GM23338 (cell line): ENCODE data around the gene TOLLIP. TPM values are rescaled to one million over a fixed set of nuclear protein-coding genes. Genes with fewer than 3 reads are reported as not detected.

Experiments
- ATAC-seq: fragments of 200-7000 bp; cut with Tn5 transposase; 3 replicates; pipeline ENCODE4 v1.9.1; 2020
- DNase-seq: peaks from one replicate; pipeline ENCODE4 v3.0.0-alpha.2; 2015; ENCODE audit warnings: low spot score
- H2AFZ ChIP-seq: fragments of 200-600 bp; sonication (generic); 2 replicates; pipeline ENCODE4 v1.8.0; 2016; ENCODE audit warnings: antibody characterized with exemption, mild to moderate bottlenecking, moderate library complexity
- H3F3A ChIP-seq: fragments of 200-600 bp; sonication (generic); replicated peaks from 2 replicates; pipeline ENCODE4 v1.8.0; 2017; ENCODE audit warnings: antibody characterized with exemption, mixed run types, low read depth
- H3K27ac ChIP-seq: fragments of 200-600 bp; sonication (generic); 2 replicates; pipeline ENCODE4 v1.6.1; 2016; ENCODE audit warnings: low read depth
- H3K27me3 ChIP-seq: fragments of 200-600 bp; sonication (generic); 2 replicates; pipeline ENCODE4 v1.8.0; 2016; ENCODE audit warnings: mild to moderate bottlenecking, mixed run types, moderate library complexity; ENCODE audit not compliant: insufficient read depth
- H3K36me3 ChIP-seq: fragments of 200-600 bp; sonication (generic); 2 replicates; pipeline ENCODE4 v1.8.0; 2016; ENCODE audit warnings: mild to moderate bottlenecking; ENCODE audit not compliant: insufficient read depth
- H3K4me1 ChIP-seq: fragments of 200-600 bp; sonication (generic); 2 replicates; pipeline ENCODE4 v1.8.0; 2016; ENCODE audit warnings: mild to moderate bottlenecking, moderate library complexity; ENCODE audit not compliant: insufficient read depth
- H3K4me2 ChIP-seq: fragments of 200-600 bp; sonication (generic); 2 replicates; pipeline ENCODE4 v1.7.1; 2017; ENCODE audit warnings: mixed run types
- H3K4me3 ChIP-seq: fragments of 200-600 bp; sonication (generic); 2 replicates; pipeline ENCODE4 v1.6.1; 2016; ENCODE audit warnings: mixed run types
- H3K79me2 ChIP-seq: fragments of 200-600 bp; sonication (generic); replicated peaks from 2 replicates; pipeline ENCODE4 v1.8.0; 2017; ENCODE audit warnings: mild to moderate bottlenecking; ENCODE audit not compliant: insufficient read depth
- H3K9me2 ChIP-seq: fragments of 200-600 bp; sonication (generic); 2 replicates; pipeline ENCODE4 v1.8.0; 2017; ENCODE audit not compliant: insufficient read depth
- H4K20me1 ChIP-seq: fragments of 200-600 bp; sonication (generic); replicated peaks from 2 replicates; pipeline ENCODE4 v1.8.0; 2017; ENCODE audit warnings: mild to moderate bottlenecking; ENCODE audit not compliant: insufficient read depth
- H3K27ac Mint-ChIP-seq: 2 replicates; pipeline ENCODE4 v1.8.0; 2020; ENCODE audit warnings: inconsistent platforms, mild to moderate bottlenecking, moderate library complexity, mixed read lengths
- H3K27me3 Mint-ChIP-seq: 3 replicates; pipeline ENCODE4 v1.8.0; 2022; ENCODE audit warnings: low read depth, mild to moderate bottlenecking, moderate library complexity, mixed read lengths, inconsistent platforms; ENCODE audit not compliant: insufficient read depth, poor library complexity
- H3K36me3 Mint-ChIP-seq: 3 replicates; pipeline ENCODE4 v1.8.0; 2021; ENCODE audit warnings: low read depth, mild to moderate bottlenecking, inconsistent platforms, moderate library complexity, mixed read lengths
- H3K4me1 Mint-ChIP-seq: 3 replicates; pipeline ENCODE4 v1.8.0; 2020; ENCODE audit warnings: mild to moderate bottlenecking, inconsistent platforms, mixed read lengths
- H3K4me3 Mint-ChIP-seq: 3 replicates; pipeline ENCODE4 v1.8.0; 2021; ENCODE audit warnings: moderate library complexity, mild to moderate bottlenecking, inconsistent platforms, mixed read lengths
- H3K9me3 Mint-ChIP-seq: 3 replicates; pipeline ENCODE4 v1.8.0; 2020; ENCODE audit warnings: moderate library complexity, mild to moderate bottlenecking, inconsistent platforms, mixed read lengths
- CREB1 ChIP-seq: fragments of 250-450 bp; sonication (Bioruptor Pico); IDR thresholded peaks from 2 replicates; pipeline ENCODE4 v1.5.0; 2020; ENCODE audit warnings: low read depth, mild to moderate bottlenecking, moderate library complexity
- EZH2phosphoT487 ChIP-seq: fragments of 200-600 bp; sonication (generic); IDR thresholded peaks from one replicate; pipeline ENCODE4 v1.8.1; 2018; ENCODE audit warnings: antibody characterized with exemption; ENCODE audit not compliant: unreplicated experiment
- JUNB ChIP-seq: IDR thresholded peaks from one replicate; pipeline ENCODE4 v1.6.1; 2016; ENCODE audit warnings: antibody characterized with exemption; ENCODE audit not compliant: unreplicated experiment
- NANOG ChIP-seq: IDR thresholded peaks from 2 replicates; pipeline ENCODE4 v1.6.1; 2016; ENCODE audit warnings: antibody characterized with exemption, borderline replicate concordance
- POLR2AphosphoS5 ChIP-seq: IDR thresholded peaks from 2 replicates; pipeline ENCODE4 v1.6.1; 2016; ENCODE audit warnings: antibody characterized with exemption, low read depth
- STAT1 ChIP-seq: IDR thresholded peaks from one replicate; pipeline ENCODE4 v1.6.1; 2016; ENCODE audit warnings: antibody characterized with exemption; ENCODE audit not compliant: unreplicated experiment
- ZNF114 ChIP-seq: fragments of 250-450 bp; sonication (Bioruptor Pico); IDR thresholded peaks from 2 replicates; pipeline ENCODE4 v1.5.0; 2020; ENCODE audit warnings: mild to moderate bottlenecking, moderate library complexity
- ZNF331 ChIP-seq: fragments of 250-450 bp; sonication (Bioruptor Pico); IDR thresholded peaks from 2 replicates; pipeline ENCODE4 v1.5.0; 2020; ENCODE audit warnings: low read depth, mild to moderate bottlenecking, moderate library complexity
- polyA plus RNA-seq: library from polyadenylated mRNA; unstranded; fragments of >200 nt; fragmentation: Nextera tagmentation; extraction: Ambion mirVana; gene quantifications from 2 replicates; pipeline ENCODE4 v1.2.1, GENCODE V29; 2016
- total RNA-seq: library from RNA; depleted of rRNA; stranded (reverse); fragments of >200 nt; shearing (Covaris generic); gene quantifications from 2 replicates; pipeline ENCODE4 v1.2.3, GENCODE V29; 2014
- TF ChIP-seq, protein P1 (sequence below): IDR thresholded peaks from 2 replicates; pipeline ENCODE4 v1.6.1; 2016; ENCODE audit warnings: antibody characterized with exemption
- TF ChIP-seq, protein P2 (sequence below): fragments of 250-450 bp; sonication (Bioruptor Pico); IDR thresholded peaks from 2 replicates; pipeline ENCODE4 v1.5.0; 2020; ENCODE audit warnings: mild to moderate bottlenecking, moderate library complexity

Gene TOLLIP
- total and polyA plus RNA-seq, 2 experiments from 2014 or later = 13.5 to 18.0 TPM

- Histone ChIP-seq H3K4me1 (no peaks in the 10 kb centered on the region), H3K36me3 (no peaks in the 10 kb centered on the region), H3K4me3 (no peak overlapping the region), H2AFZ (no peak overlapping the region), H3K4me2 (no peak overlapping the region), H3K9me2 (no peaks in the 10 kb centered on the region), H4K20me1 (no peaks in the 10 kb centered on the region), H3K27me3 (no peaks in the 10 kb centered on the region), H3K79me2 (no peaks in the 10 kb centered on the region), H3F3A (no peaks in the 10 kb centered on the region), H3K27ac (no peak overlapping the region)
- Mint-ChIP-seq H3K36me3 (peaks cover 8% of the 10 kb centered on the region), H3K27me3 (peaks cover 6% of the 10 kb centered on the region), H3K27ac (no peak overlapping the region), H3K4me1 (no peaks in the 10 kb centered on the region; the same call in 2 of the 3 replicates), H3K4me3 (no peak overlapping the region), H3K9me3 (peaks cover 18% of the 10 kb centered on the region; the same call in 2 of the 3 replicates)
- no peak for TF ChIP-seq POLR2AphosphoS5
- no peak for TF ChIP-seq CREB1 (CRISPR knock-in tag)
- TF ChIP-seq, protein P1, sequence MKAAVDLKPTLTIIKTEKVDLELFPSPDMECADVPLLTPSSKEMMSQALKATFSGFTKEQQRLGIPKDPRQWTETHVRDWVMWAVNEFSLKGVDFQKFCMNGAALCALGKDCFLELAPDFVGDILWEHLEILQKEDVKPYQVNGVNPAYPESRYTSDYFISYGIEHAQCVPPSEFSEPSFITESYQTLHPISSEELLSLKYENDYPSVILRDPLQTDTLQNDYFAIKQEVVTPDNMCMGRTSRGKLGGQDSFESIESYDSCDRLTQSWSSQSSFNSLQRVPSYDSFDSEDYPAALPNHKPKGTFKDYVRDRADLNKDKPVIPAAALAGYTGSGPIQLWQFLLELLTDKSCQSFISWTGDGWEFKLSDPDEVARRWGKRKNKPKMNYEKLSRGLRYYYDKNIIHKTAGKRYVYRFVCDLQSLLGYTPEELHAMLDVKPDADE = no peak
- TF ChIP-seq ZNF114 = no peak
- TF ChIP-seq ZNF331 = no peak
- no peak for TF ChIP-seq NANOG
- TF ChIP-seq EZH2phosphoT487 = no peak
- TF ChIP-seq, protein P2, sequence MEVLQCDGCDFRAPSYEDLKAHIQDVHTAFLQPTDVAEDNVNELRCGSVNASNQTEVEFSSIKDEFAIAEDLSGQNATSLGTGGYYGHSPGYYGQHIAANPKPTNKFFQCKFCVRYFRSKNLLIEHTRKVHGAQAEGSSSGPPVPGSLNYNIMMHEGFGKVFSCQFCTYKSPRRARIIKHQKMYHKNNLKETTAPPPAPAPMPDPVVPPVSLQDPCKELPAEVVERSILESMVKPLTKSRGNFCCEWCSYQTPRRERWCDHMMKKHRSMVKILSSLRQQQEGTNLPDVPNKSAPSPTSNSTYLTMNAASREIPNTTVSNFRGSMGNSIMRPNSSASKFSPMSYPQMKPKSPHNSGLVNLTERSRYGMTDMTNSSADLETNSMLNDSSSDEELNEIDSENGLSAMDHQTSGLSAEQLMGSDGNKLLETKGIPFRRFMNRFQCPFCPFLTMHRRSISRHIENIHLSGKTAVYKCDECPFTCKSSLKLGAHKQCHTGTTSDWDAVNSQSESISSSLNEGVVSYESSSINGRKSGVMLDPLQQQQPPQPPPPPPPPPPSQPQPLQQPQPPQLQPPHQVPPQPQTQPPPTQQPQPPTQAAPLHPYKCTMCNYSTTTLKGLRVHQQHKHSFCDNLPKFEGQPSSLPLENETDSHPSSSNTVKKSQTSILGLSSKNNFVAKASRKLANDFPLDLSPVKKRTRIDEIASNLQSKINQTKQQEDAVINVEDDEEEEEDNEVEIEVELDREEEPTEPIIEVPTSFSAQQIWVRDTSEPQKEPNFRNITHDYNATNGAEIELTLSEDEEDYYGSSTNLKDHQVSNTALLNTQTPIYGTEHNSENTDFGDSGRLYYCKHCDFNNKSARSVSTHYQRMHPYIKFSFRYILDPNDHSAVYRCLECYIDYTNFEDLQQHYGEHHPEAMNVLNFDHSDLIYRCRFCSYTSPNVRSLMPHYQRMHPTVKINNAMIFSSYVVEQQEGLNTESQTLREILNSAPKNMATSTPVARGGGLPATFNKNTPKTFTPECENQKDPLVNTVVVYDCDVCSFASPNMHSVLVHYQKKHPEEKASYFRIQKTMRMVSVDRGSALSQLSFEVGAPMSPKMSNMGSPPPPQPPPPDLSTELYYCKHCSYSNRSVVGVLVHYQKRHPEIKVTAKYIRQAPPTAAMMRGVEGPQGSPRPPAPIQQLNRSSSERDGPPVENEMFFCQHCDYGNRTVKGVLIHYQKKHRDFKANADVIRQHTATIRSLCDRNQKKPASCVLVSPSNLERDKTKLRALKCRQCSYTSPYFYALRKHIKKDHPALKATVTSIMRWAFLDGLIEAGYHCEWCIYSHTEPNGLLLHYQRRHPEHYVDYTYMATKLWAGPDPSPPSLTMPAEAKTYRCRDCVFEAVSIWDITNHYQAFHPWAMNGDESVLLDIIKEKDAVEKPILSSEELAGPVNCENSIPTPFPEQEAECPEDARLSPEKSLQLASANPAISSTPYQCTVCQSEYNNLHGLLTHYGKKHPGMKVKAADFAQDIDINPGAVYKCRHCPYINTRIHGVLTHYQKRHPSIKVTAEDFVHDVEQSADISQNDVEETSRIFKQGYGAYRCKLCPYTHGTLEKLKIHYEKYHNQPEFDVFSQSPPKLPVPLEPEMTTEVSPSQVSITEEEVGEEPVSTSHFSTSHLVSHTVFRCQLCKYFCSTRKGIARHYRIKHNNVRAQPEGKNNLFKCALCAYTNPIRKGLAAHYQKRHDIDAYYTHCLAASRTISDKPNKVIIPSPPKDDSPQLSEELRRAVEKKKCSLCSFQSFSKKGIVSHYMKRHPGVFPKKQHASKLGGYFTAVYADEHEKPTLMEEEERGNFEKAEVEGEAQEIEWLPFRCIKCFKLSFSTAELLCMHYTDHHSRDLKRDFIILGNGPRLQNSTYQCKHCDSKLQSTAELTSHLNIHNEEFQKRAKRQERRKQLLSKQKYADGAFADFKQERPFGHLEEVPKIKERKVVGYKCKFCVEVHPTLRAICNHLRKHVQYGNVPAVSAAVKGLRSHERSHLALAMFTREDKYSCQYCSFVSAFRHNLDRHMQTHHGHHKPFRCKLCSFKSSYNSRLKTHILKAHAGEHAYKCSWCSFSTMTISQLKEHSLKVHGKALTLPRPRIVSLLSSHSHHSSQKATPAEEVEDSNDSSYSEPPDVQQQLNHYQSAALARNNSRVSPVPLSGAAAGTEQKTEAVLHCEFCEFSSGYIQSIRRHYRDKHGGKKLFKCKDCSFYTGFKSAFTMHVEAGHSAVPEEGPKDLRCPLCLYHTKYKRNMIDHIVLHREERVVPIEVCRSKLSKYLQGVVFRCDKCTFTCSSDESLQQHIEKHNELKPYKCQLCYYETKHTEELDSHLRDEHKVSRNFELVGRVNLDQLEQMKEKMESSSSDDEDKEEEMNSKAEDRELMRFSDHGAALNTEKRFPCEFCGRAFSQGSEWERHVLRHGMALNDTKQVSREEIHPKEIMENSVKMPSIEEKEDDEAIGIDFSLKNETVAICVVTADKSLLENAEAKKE (CRISPR knock-in tag) = no peak
- TF ChIP-seq STAT1 = no peak
- no peak for TF ChIP-seq JUNB
- no peak for ATAC-seq
- DNase-seq = no peak
Measured at GRCh38 chr11:1270476-1270875, 39.0 kb downstream of the TOLLIP start.
